Measurements from ENCODE around the gene ATP6V1E1.

GRCh38 chr22:17647991-17648390 is 19.4 kb upstream of the ATP6V1E1 start:
- TF ChIP-seq ZBTB1 (tag by site-specific recombination; IDR thresholded peaks at IDR 0.05) (no peak), ZNF549 (tag by site-specific recombination; IDR thresholded peaks at IDR 0.05) (no peak), ZNF473 (tag by site-specific recombination; IDR thresholded peaks at IDR 0.05) (no peak), PATZ1 (tag by site-specific recombination; IDR thresholded peaks at IDR 0.05) (no peak), ZNF274 (IDR thresholded peaks at IDR 0.05; ENCODE audit: low read length) (no peak), ZNF274 (tag by site-specific recombination; IDR thresholded peaks at IDR 0.05; ENCODE audit: borderline replicate concordance) (no peak), YY1 (tag by site-specific recombination; IDR thresholded peaks at IDR 0.05) (no peak), WT1 (tag by site-specific recombination; IDR thresholded peaks at IDR 0.05) (no peak), ZNF354C (tag by site-specific recombination; IDR thresholded peaks at IDR 0.05; ENCODE audit: borderline replicate concordance, low read depth) (no peak)
